ENCODE measurements around the gene HPS6.
"Not testable (repeated sequence)": the region's sequence is repeated elsewhere in the genome, so short reads cannot be mapped to it uniquely, and the experiment has no call there.

Gene HPS6
- total RNA-seq = 11.7 to 21.3 (median 16.5) reads per million in 4 donors

GRCh38 chr10:102064868-102065560 lies at the start of gene HPS6:
TSS of gene HPS6 (plus strand) at chr10:102065349. CDS start at chr10:102065475, 126 bp downstream.
- DNase-seq = peak; percentile 79 to 93 (median 81)

GRCh38 chr10:102016416-102016815 lies 48.7 kb upstream of the HPS6 start:
- DNase-seq = no peak

GRCh38 chr10:102017295-102017694 lies 47.9 kb upstream of the HPS6 start:
- no peak for DNase-seq

- DNase-seq = peak in 1 of 5 donors; percentile 64
Measured at GRCh38 chr10:102020938-102021337, 44.2 kb upstream of the HPS6 start.

- no peak for DNase-seq
Measured at GRCh38 chr10:102024799-102025198, 40.4 kb upstream of the HPS6 start.

GRCh38 chr10:102027261-102027660 lies 37.9 kb upstream of the HPS6 start:
- DNase-seq = no peak

- no peak for DNase-seq
Measured at GRCh38 chr10:102033787-102034186, 31.4 kb upstream of the HPS6 start.

- not testable (repeated sequence) for DNase-seq
Measured at GRCh38 chr10:102035807-102036206, 29.3 kb upstream of the HPS6 start.

GRCh38 chr10:102038410-102038809 lies 26.7 kb upstream of the HPS6 start:
- no peak for DNase-seq

GRCh38 chr10:102040305-102041050 lies 24.7 kb upstream of the HPS6 start:
- no peak for DNase-seq

GRCh38 chr10:102045292-102045691 lies 19.9 kb upstream of the HPS6 start:
- no peak for DNase-seq

GRCh38 chr10:102046095-102046494 lies 19.1 kb upstream of the HPS6 start:
- DNase-seq = no peak

- DNase-seq = not testable (repeated sequence)
Measured at GRCh38 chr10:102054881-102055646, 10.1 kb upstream of the HPS6 start.

GRCh38 chr10:102055647-102056419 lies 9.3 kb upstream of the HPS6 start, which contains the start of gene ARMH3:
TSS of gene ARMH3 (minus strand) at chr10:102056173. CDS start at chr10:102040114, 16,059 bp downstream.
- peak; percentile 70 to 96 (median 80) for DNase-seq

- DNase-seq = no peak
Measured at GRCh38 chr10:102059987-102060386, 5.2 kb upstream of the HPS6 start.

- DNase-seq = no peak
Measured at GRCh38 chr10:102064503-102064867, 664 bp upstream of the HPS6 start.

GRCh38 chr10:102065561-102066398 lies 631 bp downstream of the HPS6 start:
- peak in 2 of 5 donors; percentile 17 to 18 for DNase-seq

GRCh38 chr10:102066399-102067088 lies 1.4 kb downstream of the HPS6 start:
- no peak for DNase-seq

- DNase-seq = no peak
Measured at GRCh38 chr10:102067091-102067916, 2.2 kb downstream of the HPS6 start.

GRCh38 chr10:102068216-102068615 lies 3.1 kb downstream of the HPS6 start:
- no peak for DNase-seq

Measured in T-helper 1 cell (primary cell).